ENCODE measurements around the gene SNX33.

The SNX33 gene

DNA sequence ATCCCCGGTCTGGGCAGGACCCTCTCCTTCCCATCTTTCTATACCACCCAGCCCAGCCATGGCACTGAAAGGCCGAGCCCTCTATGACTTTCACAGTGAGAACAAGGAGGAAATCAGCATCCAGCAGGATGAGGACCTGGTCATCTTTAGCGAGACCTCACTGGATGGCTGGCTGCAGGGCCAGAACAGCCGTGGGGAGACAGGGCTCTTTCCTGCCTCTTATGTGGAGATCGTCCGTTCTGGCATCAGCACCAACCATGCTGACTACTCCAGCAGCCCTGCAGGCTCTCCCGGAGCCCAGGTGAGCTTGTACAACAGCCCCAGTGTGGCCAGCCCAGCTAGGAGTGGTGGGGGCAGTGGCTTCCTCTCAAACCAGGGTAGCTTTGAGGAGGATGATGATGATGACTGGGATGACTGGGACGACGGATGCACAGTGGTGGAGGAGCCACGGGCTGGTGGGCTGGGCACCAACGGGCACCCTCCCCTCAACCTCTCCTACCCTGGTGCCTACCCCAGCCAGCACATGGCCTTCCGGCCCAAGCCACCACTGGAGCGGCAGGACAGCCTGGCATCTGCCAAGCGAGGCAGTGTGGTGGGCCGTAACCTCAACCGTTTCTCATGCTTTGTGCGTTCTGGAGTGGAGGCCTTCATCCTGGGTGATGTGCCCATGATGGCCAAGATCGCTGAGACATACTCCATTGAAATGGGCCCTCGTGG lies 1.5 kb downstream of the SNX33 start:
- Mint-ChIP-seq H3K27ac (no peak overlapping the region), H3K36me3 (no peaks in the 10 kb centered on the region), H3K9me3 (no peaks in the 10 kb centered on the region), H3K4me1 (peaks cover 25% of the 10 kb centered on the region), H3K4me3 (peak overlapping the region; percentile 76), H3K27me3 (peaks cover 56% of the 10 kb centered on the region)
- CTCF ChIA-PET = interaction anchor here (0.7 to 1.5 kb wide), 3 partner anchors 9 to 281 kb away, joined by 3 to 4 read pairs (median 3); partner anchors contain the start of gene IMP3
- DNase-seq = no peak

DNA sequence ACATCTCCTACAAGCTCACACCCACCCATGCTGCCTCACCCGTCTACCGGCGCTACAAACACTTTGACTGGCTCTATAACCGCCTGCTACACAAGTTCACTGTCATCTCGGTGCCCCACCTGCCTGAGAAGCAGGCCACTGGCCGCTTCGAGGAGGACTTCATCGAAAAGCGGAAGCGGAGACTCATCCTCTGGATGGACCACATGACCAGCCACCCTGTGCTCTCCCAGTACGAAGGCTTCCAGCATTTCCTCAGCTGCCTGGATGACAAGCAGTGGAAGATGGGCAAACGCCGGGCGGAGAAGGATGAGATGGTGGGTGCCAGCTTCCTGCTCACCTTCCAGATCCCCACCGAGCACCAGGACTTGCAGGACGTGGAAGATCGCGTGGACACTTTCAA lies 2.1 kb downstream of the SNX33 start:
- H3K4me3 Mint-ChIP-seq = no peak overlapping the region
- peaks cover 25% of the 10 kb centered on the region for H3K4me1 Mint-ChIP-seq
- no peaks in the 10 kb centered on the region for H3K9me3 Mint-ChIP-seq
- CTCF ChIA-PET = interaction anchor here (0.7 to 1.5 kb wide), 3 partner anchors 9 to 282 kb away, joined by 3 to 4 read pairs (median 3); partner anchors contain the start of gene IMP3
- H3K27me3 Mint-ChIP-seq = peaks cover 55% of the 10 kb centered on the region
- no peak for DNase-seq
- H3K36me3 Mint-ChIP-seq = no peaks in the 10 kb centered on the region
- H3K27ac Mint-ChIP-seq = no peak overlapping the region

DNA sequence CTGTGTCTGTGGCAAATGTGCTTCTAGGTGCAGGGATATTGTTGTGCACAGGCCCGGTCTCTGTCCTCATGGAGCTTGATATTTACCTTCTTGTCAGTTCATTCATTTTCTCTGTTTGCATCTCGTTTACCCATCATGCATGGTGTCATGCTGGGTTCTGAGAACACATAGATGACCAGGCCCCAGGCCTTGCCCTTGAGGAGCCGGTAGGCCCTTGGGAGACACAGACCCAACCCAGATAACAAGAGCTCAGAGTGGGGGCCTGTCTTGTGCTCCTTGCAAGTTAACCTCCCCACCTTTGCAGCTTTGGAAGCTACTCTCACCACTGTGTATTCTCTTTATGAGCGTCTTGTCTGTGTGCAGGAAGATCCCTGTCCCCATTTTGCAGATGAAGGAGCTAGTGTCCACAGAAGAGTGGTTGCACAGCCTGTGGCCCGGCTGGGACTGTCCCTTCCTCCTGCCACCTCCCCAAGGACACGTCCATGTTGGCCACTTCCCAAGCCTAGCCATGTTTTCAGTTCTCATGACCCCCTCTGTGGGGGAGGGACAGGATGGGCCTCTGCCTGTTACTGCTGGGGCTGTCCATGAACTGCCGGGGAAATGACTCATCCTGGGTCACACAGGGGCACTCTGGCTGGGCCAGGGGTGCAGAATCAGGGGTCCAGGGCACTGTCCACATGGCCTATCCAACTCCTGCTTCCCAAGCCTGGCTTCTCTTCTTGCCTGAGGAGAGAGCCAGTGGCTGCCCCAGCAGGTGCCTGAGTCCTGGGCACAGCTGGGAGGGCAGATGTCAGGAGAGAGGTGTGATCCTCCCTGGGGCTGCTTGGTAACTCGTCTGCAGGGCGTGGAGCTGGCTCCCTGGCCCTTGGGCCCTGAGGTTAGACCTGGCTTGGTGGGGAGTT lies 3.4 kb downstream of the SNX33 start:
- H3K4me3 Mint-ChIP-seq = no peak overlapping the region
- CTCF ChIA-PET = interaction anchor here (0.8 to 1.3 kb wide), 4 partner anchors 9 to 53 kb away, joined by 3 to 5 read pairs (median 4); partner anchors contain the start of gene IMP3
- H3K9me3 Mint-ChIP-seq = no peaks in the 10 kb centered on the region
- no peaks in the 10 kb centered on the region for H3K36me3 Mint-ChIP-seq
- peaks cover 24% of the 10 kb centered on the region for H3K4me1 Mint-ChIP-seq
- H3K27ac Mint-ChIP-seq = peak overlapping the region; percentile 43
- no peak for DNase-seq
- H3K27me3 Mint-ChIP-seq = peaks cover 47% of the 10 kb centered on the region

DNA sequence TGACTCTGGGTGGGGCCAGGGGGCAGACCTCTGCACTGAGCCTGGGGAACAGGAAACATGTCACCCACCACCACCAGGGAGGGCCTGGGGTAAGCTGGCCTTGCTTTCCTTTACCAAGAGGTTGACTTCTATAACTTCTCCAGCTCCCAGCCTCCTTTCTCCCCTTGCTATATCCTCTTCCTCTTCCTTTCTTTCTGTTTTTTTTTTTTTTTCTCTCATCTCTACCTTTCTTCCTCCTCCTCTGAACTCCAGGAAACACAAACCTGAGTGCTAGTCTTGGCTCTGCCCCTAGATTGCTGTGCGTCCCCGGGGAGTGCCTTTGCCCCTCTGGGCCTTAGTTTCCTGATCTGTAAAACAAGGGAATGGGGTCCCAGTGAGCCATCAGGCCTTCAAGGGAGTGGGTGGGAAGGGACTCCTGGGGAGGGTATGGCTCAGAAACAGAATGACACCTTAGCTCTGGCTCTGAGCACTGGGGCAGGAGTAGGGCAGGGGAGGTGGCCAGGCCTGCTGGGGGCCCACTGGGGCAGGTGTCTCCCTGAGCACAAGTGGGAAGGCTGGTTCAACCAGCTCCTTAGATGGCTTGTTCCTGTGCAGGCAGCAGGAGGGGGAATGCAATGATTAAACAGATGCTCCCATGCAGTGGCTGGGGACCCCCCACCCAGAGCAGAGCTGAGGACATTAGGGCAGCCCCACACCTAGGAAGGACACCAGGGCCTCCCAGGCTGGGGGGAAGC lies 4.3 kb downstream of the SNX33 start:
- peaks cover 16% of the 10 kb centered on the region for H3K4me1 Mint-ChIP-seq
- H3K9me3 Mint-ChIP-seq = no peaks in the 10 kb centered on the region
- H3K36me3 Mint-ChIP-seq = no peaks in the 10 kb centered on the region
- H3K27me3 Mint-ChIP-seq = peaks cover 39% of the 10 kb centered on the region
- peak overlapping the region; percentile 14 for H3K27ac Mint-ChIP-seq
- H3K4me3 Mint-ChIP-seq = no peak overlapping the region
- no peak for DNase-seq
- CTCF ChIA-PET = interaction anchor here (0.8 to 1.3 kb wide), 4 partner anchors 10 to 54 kb away, joined by 3 to 5 read pairs (median 4); partner anchors contain the start of gene IMP3

DNA sequence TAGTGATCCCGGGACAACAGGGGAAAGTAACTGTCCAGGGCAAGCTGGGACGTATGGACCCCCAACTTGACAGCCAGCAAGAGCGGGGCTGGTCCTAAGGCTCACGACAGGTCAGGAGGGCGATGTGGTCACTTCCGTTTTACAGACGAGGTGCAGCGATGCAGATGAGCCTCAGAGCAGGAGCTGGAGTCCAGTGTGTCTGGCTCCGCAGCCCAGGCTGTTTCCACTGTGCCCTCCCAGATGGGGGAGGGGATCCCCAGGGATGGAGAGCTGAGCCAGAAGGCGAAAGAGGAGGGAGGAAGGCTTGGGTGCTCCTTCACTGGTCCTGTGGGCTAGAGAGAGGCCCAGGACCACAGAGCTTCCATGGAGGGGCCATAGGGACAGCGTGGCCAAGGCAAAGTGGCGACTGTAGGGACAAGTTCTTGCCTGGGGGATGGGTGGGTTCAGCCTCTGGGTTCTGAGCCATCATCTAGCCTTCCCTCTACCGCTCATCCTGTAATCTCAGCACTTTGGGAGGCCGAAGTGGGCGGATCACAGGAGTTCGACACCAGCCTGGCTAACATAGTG lies 5.7 kb downstream of the SNX33 start:
- H3K27me3 Mint-ChIP-seq = peaks cover 26% of the 10 kb centered on the region
- CTCF ChIA-PET = interaction anchor here (1.2 kb wide), 1 partner anchor 57 kb away, joined by 3 read pairs; no protein-coding TSS in a partner anchor
- no peak for DNase-seq

GRCh38 chr15:75654201-75654907 lies 6.6 kb downstream of the SNX33 start:
- CTCF ChIA-PET = interaction anchor here (1.2 kb wide), 1 partner anchor 57 kb away, joined by 3 read pairs; no protein-coding TSS in a partner anchor

More for the DNA sequence above, 5.7 kb downstream of the SNX33 start:
- H3K4me3 Mint-ChIP-seq = no peak overlapping the region
- no peak overlapping the region for H3K27ac Mint-ChIP-seq
- no peaks in the 10 kb centered on the region for H3K36me3 Mint-ChIP-seq
- peaks cover 13% of the 10 kb centered on the region for H3K4me1 Mint-ChIP-seq
- H3K9me3 Mint-ChIP-seq = no peaks in the 10 kb centered on the region

DNA sequence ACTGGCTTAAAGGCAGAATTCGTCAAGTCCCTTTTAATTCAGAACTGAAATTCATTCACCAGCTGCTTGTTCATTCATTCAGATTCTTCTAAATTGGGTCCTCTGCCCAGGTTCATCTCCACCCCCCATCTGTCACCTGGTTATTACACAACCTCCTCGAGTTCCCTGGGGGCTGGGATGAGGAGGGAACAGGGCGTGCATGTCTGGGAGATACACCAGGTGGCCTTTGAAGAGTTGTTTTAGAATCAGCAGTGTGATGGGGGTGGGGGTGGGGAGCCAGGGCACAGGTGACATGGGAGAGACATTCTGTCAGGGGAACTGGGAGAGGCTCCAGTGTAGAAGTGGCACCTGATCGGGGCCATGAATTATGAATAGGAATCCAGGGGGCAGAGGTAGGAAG lies 8.2 kb downstream of the SNX33 start:
- Mint-ChIP-seq H3K4me1 (peaks cover 12% of the 10 kb centered on the region), H3K9me3 (no peaks in the 10 kb centered on the region), H3K4me3 (no peak overlapping the region), H3K27ac (no peak overlapping the region), H3K27me3 (peaks cover 10% of the 10 kb centered on the region), H3K36me3 (no peaks in the 10 kb centered on the region)
- DNase-seq = no peak
- CTCF ChIA-PET = no interaction called here

More at GRCh38 chr15:75654201-75654907, 6.6 kb downstream of the SNX33 start:
- Mint-ChIP-seq H3K4me1 (peaks cover 13% of the 10 kb centered on the region), H3K27ac (no peak overlapping the region), H3K36me3 (no peaks in the 10 kb centered on the region), H3K27me3 (peaks cover 16% of the 10 kb centered on the region), H3K9me3 (no peaks in the 10 kb centered on the region), H3K4me3 (no peak overlapping the region)
- no peak for DNase-seq

DNA sequence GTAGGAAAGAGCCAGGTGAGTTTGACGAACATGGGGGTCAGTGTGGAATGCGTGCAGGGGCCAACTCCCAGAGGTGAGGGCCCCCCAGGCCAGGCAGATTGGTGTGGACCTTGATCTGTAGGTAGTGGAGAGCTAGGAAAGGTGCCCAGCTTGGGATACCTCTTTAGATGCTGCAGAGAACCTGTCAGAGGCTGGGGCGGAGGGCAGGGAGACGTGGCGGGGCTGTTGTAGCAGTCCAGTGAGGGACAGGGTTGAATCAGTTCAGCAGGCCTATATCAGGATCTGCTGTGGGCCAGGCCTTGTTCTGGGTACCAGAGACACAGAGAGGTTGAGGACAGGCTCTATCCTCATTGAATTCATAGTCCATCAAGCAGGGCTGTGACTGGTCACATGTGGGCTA lies 8.6 kb downstream of the SNX33 start:
- no peaks in the 10 kb centered on the region for H3K9me3 Mint-ChIP-seq
- CTCF ChIA-PET = no interaction called here
- DNase-seq = no peak
- H3K4me1 Mint-ChIP-seq = peaks cover 8% of the 10 kb centered on the region
- no peaks in the 10 kb centered on the region for H3K36me3 Mint-ChIP-seq
- H3K4me3 Mint-ChIP-seq = no peak overlapping the region
- no peak overlapping the region for H3K27ac Mint-ChIP-seq
- H3K27me3 Mint-ChIP-seq = peaks cover 10% of the 10 kb centered on the region

- Mint-ChIP-seq H3K27me3 (peaks cover 10% of the 10 kb centered on the region), H3K4me3 (no peak overlapping the region), H3K27ac (no peak overlapping the region), H3K36me3 (no peaks in the 10 kb centered on the region), H3K9me3 (no peaks in the 10 kb centered on the region), H3K4me1 (peaks cover 3% of the 10 kb centered on the region)
- DNase-seq = no peak
- CTCF ChIA-PET = no interaction called here
These were observed 9.1 kb downstream of the SNX33 start for GRCh38 chr15:75656813-75657212.

GRCh38 chr15:75659141-75659771 lies 11.5 kb downstream of the SNX33 start:
- peaks cover 10% of the 10 kb centered on the region for H3K27me3 Mint-ChIP-seq
- no peak for DNase-seq
- H3K9me3 Mint-ChIP-seq = no peaks in the 10 kb centered on the region
- H3K4me1 Mint-ChIP-seq = no peaks in the 10 kb centered on the region
- no peaks in the 10 kb centered on the region for H3K36me3 Mint-ChIP-seq
- H3K27ac Mint-ChIP-seq = no peak overlapping the region
- H3K4me3 Mint-ChIP-seq = no peak overlapping the region
- CTCF ChIA-PET = interaction anchor here (0.6 kb wide), 1 partner anchor 239 kb away, joined by 3 read pairs; no protein-coding TSS in a partner anchor

- Mint-ChIP-seq H3K27ac (no peak overlapping the region), H3K4me1 (no peaks in the 10 kb centered on the region), H3K36me3 (no peaks in the 10 kb centered on the region), H3K4me3 (no peak overlapping the region), H3K9me3 (no peaks in the 10 kb centered on the region), H3K27me3 (peaks cover 2% of the 10 kb centered on the region)
- DNase-seq = no peak
- CTCF ChIA-PET = no interaction called here
These were observed 12.4 kb downstream of the SNX33 start for GRCh38 chr15:75659928-75660645.

- H3K36me3 Mint-ChIP-seq = no peaks in the 10 kb centered on the region
- DNase-seq = no peak
- CTCF ChIA-PET = interaction anchor here (1.6 kb wide), 1 partner anchor 10 kb away, joined by 3 read pairs; no protein-coding TSS in a partner anchor
- H3K9me3 Mint-ChIP-seq = no peaks in the 10 kb centered on the region
- no peak overlapping the region for H3K4me3 Mint-ChIP-seq
- no peaks in the 10 kb centered on the region for H3K27me3 Mint-ChIP-seq
- no peak overlapping the region for H3K27ac Mint-ChIP-seq
- H3K4me1 Mint-ChIP-seq = no peaks in the 10 kb centered on the region
These were observed 13.5 kb downstream of the SNX33 start for GRCh38 chr15:75661100-75661755.

Data from activated naive CD4-positive, alpha-beta T cell treated with anti-CD3 and anti-CD28 coated beads, Interleukin-2, amount 10 ng/mL, durations not matched to agents 7 days and 5 days (primary cell).